ENCODE data around the gene BICD1.

Gene BICD1

GRCh38 chr12:32281098-32281497 lies 174.5 kb downstream of the BICD1 start:
- DNase-seq (ENCODE audit: low spot score): no peak

GRCh38 chr12:32284561-32284960 lies 177.9 kb downstream of the BICD1 start:
- DNase-seq (ENCODE audit: low spot score): no peak

- DNase-seq (ENCODE audit: low spot score): no peak
These were observed 178.4 kb downstream of the BICD1 start for GRCh38 chr12:32285021-32285420.

GRCh38 chr12:32285489-32285888 lies 178.8 kb downstream of the BICD1 start:
- DNase-seq (ENCODE audit: low spot score): peak; percentile 36

- no peak for DNase-seq (ENCODE audit: low spot score)
These were observed 183.8 kb downstream of the BICD1 start for GRCh38 chr12:32290411-32290810.

- no peak for DNase-seq (ENCODE audit: low spot score)
These were observed 185.5 kb downstream of the BICD1 start for GRCh38 chr12:32292151-32292550.

- no peak for DNase-seq (ENCODE audit: low spot score)
These were observed 187.3 kb downstream of the BICD1 start for GRCh38 chr12:32293808-32294419.

GRCh38 chr12:32296567-32296966 lies 189.9 kb downstream of the BICD1 start:
- no peak for DNase-seq (ENCODE audit: low spot score)

GRCh38 chr12:32298917-32299316 lies 192.3 kb downstream of the BICD1 start:
- DNase-seq (ENCODE audit: low spot score): no peak

- no peak for DNase-seq (ENCODE audit: low spot score)
These were observed 194.6 kb downstream of the BICD1 start for GRCh38 chr12:32301216-32301615.

GRCh38 chr12:32302218-32303173 lies 195.8 kb downstream of the BICD1 start:
- DNase-seq (ENCODE audit: low spot score): peak; percentile 76

GRCh38 chr12:32303174-32303549 lies 196.5 kb downstream of the BICD1 start:
- DNase-seq (ENCODE audit: low spot score): no peak

- DNase-seq (ENCODE audit: low spot score): no peak
These were observed 198.5 kb downstream of the BICD1 start for GRCh38 chr12:32305163-32305562.

- DNase-seq (ENCODE audit: low spot score): no peak
These were observed 200.7 kb downstream of the BICD1 start for GRCh38 chr12:32307326-32307725.

- no peak for DNase-seq (ENCODE audit: low spot score)
These were observed 203.4 kb downstream of the BICD1 start for GRCh38 chr12:32309811-32310736.

- peak; percentile 58 for DNase-seq (ENCODE audit: low spot score)
These were observed 205.5 kb downstream of the BICD1 start for GRCh38 chr12:32312049-32312670.

- no peak for DNase-seq (ENCODE audit: low spot score)
These were observed 215.7 kb downstream of the BICD1 start for GRCh38 chr12:32322354-32322753.

GRCh38 chr12:32331133-32331532 lies 224.5 kb downstream of the BICD1 start:
- no peak for DNase-seq (ENCODE audit: low spot score)

- DNase-seq (ENCODE audit: low spot score): no peak
These were observed 225.8 kb downstream of the BICD1 start for GRCh38 chr12:32332446-32332845.

- no peak for DNase-seq (ENCODE audit: low spot score)
These were observed 227.7 kb downstream of the BICD1 start for GRCh38 chr12:32334371-32334777.

GRCh38 chr12:32336261-32336660 lies 229.6 kb downstream of the BICD1 start:
- DNase-seq (ENCODE audit: low spot score): no peak

- no peak for DNase-seq (ENCODE audit: low spot score)
These were observed 236.8 kb downstream of the BICD1 start for GRCh38 chr12:32343496-32343895.

Measured in iPS-NIHi11 (cell line).